HEK293T (cell line): ENCODE data around the gene EFHC1.

Experiments
- FOXM1 ChIP-seq: fragments of 450-650 bp; IDR thresholded peaks from 2 replicates; pipeline ENCODE4 v1.6.1; 2017; ENCODE audit warnings: mild to moderate bottlenecking, borderline replicate concordance
- SUZ12 ChIP-seq: fragments of 450-650 bp; IDR thresholded peaks from 2 replicates; pipeline ENCODE4 v1.6.1; 2016; ENCODE audit warnings: mild to moderate bottlenecking

- TF ChIP-seq FOXM1, result no peak
- TF ChIP-seq SUZ12, result no peak
Measured at GRCh38 chr6:52493669-52494068, 73.5 kb downstream of the EFHC1 start.
